C1 segment of cervical spinal cord (tissue), 14 donors: ENCODE measurements around the gene PLCL1.

Experiments
- DNase-seq, 14 donors: peaks; one replicate each; lab custom pipeline; 2025; lab: John Stamatoyannopoulos, UW

Gene PLCL1

GRCh38 chr2:197885587-197885986 is 81.2 kb downstream of the PLCL1 start:
- no peak for DNase-seq

GRCh38 chr2:197888321-197888720 is 83.9 kb downstream of the PLCL1 start:
- DNase-seq: no peak

- peak in 2 of 14 donors; percentile 11 to 31 for DNase-seq
Observed at GRCh38 chr2:197889041-197889440, 84.6 kb downstream of the PLCL1 start.

- DNase-seq: no peak
Observed at GRCh38 chr2:197890168-197890567, 85.8 kb downstream of the PLCL1 start.

GRCh38 chr2:197891897-197892442 is 87.6 kb downstream of the PLCL1 start:
- no peak for DNase-seq

GRCh38 chr2:197893403-197894177 is 89.2 kb downstream of the PLCL1 start:
- DNase-seq: no peak

GRCh38 chr2:197894751-197895274 is 90.4 kb downstream of the PLCL1 start:
- no peak for DNase-seq

GRCh38 chr2:197897960-197898678 is 93.7 kb downstream of the PLCL1 start:
- DNase-seq: no peak

GRCh38 chr2:197904446-197904845 is 100.1 kb downstream of the PLCL1 start:
- DNase-seq: no peak

- DNase-seq: no peak
Observed at GRCh38 chr2:197908156-197908555, 103.8 kb downstream of the PLCL1 start.

- no peak for DNase-seq
Observed at GRCh38 chr2:197908990-197909776, 104.8 kb downstream of the PLCL1 start.

GRCh38 chr2:197911667-197912066 is 107.3 kb downstream of the PLCL1 start:
- no peak for DNase-seq

GRCh38 chr2:197913084-197913483 is 108.7 kb downstream of the PLCL1 start:
- DNase-seq: no peak

GRCh38 chr2:197914778-197915177 is 110.4 kb downstream of the PLCL1 start:
- no peak for DNase-seq

GRCh38 chr2:197915548-197916265 is 111.3 kb downstream of the PLCL1 start:
- DNase-seq: no peak

GRCh38 chr2:197919487-197919886 is 115.1 kb downstream of the PLCL1 start:
- no peak for DNase-seq

- no peak for DNase-seq
Observed at GRCh38 chr2:197920088-197920487, 115.7 kb downstream of the PLCL1 start.

- DNase-seq: no peak
Observed at GRCh38 chr2:197920592-197921201, 116.3 kb downstream of the PLCL1 start.

- DNase-seq: no peak
Observed at GRCh38 chr2:197924483-197924882, 120.1 kb downstream of the PLCL1 start.

- no peak for DNase-seq
Observed at GRCh38 chr2:197925204-197925603, 120.8 kb downstream of the PLCL1 start.

GRCh38 chr2:197925976-197926375 is 121.6 kb downstream of the PLCL1 start:
- no peak for DNase-seq
